Glutamatergic neuron (in vitro differentiated cells): Measurements from ENCODE around the gene MRLN. TPM values are rescaled to one million over a fixed set of nuclear protein-coding genes. Genes with fewer than 3 reads are reported as not detected.

Experiments
- DNase-seq: peaks from one replicate; pipeline ENCODE4 v3.0.0; 2022
- H3K27ac Mint-ChIP-seq: one replicate; pipeline ENCODE4 v1.8.0; 2020; ENCODE audit warnings: mild to moderate bottlenecking, mixed read lengths, inconsistent platforms; ENCODE audit not compliant: unreplicated experiment
- H3K27me3 Mint-ChIP-seq: one replicate; pipeline ENCODE4 v1.8.0; 2020; ENCODE audit warnings: mild to moderate bottlenecking, moderate library complexity, mixed read lengths, inconsistent platforms; ENCODE audit not compliant: unreplicated experiment
- H3K36me3 Mint-ChIP-seq: one replicate; pipeline ENCODE4 v1.8.0; 2020; ENCODE audit warnings: mild to moderate bottlenecking, mixed read lengths, inconsistent platforms; ENCODE audit not compliant: unreplicated experiment
- H3K4me1 Mint-ChIP-seq: one replicate; pipeline ENCODE4 v1.8.0; 2020; ENCODE audit warnings: mild to moderate bottlenecking, low read depth, mixed read lengths, inconsistent platforms; ENCODE audit not compliant: unreplicated experiment
- H3K4me3 Mint-ChIP-seq: one replicate; pipeline ENCODE4 v1.8.0; 2020; ENCODE audit warnings: mild to moderate bottlenecking, mixed read lengths, inconsistent platforms; ENCODE audit not compliant: unreplicated experiment
- H3K9me3 Mint-ChIP-seq: one replicate; pipeline ENCODE4 v1.8.0; 2020; ENCODE audit warnings: mild to moderate bottlenecking, moderate library complexity, mixed read lengths, inconsistent platforms; ENCODE audit not compliant: unreplicated experiment
- total RNA-seq: library from RNA; stranded (reverse); fragmentation: NEBNext Ultra II Directional; extraction: Animal tissue kit (Norgen Biotek cat#: 25700); gene quantifications from one replicate; pipeline ENCODE4 v1.2.1, GENCODE V29; 2021; ENCODE audit not compliant: unreplicated experiment
- TF ChIP-seq, protein P1 (sequence below): fragments of 200-600 bp; sonication (generic); IDR thresholded peaks from one replicate; pipeline ENCODE4 v1.5.0; 2021; ENCODE audit not compliant: partially characterized antibody, unreplicated experiment

Gene MRLN
- total RNA-seq, 1 donor from 2014 or later = not detected

DNA sequence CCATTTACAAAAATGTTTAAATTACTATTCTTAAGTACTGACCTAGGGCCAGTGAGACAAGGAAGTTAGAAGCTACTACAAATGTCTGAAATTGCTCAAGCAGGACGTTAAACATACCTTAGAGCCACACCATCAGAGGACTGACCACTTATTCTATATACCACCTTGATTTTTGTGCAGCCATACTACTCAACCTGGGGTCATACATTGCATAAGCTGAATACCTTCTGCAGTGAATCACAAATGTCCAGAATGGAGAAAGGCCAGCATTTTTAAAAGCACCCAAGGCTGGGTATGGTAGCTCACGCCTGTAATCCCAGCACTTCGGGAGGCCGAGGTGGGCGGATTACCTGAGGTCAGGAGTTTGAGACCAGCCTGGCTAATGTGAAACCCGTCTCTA, 21.2 kb upstream of the MRLN start:
- Mint-ChIP-seq H3K27ac (no peak overlapping the region), H3K36me3 (peaks cover 30% of the 10 kb centered on the region), H3K4me3 (no peak overlapping the region), H3K9me3 (peaks cover 11% of the 10 kb centered on the region), H3K27me3 (no peaks in the 10 kb centered on the region), H3K4me1 (no peaks in the 10 kb centered on the region)
- TF ChIP-seq, protein P1, sequence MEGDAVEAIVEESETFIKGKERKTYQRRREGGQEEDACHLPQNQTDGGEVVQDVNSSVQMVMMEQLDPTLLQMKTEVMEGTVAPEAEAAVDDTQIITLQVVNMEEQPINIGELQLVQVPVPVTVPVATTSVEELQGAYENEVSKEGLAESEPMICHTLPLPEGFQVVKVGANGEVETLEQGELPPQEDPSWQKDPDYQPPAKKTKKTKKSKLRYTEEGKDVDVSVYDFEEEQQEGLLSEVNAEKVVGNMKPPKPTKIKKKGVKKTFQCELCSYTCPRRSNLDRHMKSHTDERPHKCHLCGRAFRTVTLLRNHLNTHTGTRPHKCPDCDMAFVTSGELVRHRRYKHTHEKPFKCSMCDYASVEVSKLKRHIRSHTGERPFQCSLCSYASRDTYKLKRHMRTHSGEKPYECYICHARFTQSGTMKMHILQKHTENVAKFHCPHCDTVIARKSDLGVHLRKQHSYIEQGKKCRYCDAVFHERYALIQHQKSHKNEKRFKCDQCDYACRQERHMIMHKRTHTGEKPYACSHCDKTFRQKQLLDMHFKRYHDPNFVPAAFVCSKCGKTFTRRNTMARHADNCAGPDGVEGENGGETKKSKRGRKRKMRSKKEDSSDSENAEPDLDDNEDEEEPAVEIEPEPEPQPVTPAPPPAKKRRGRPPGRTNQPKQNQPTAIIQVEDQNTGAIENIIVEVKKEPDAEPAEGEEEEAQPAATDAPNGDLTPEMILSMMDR = no peak
- no peak for DNase-seq

- no peak for DNase-seq
- Mint-ChIP-seq H3K27me3 (no peaks in the 10 kb centered on the region), H3K9me3 (peaks cover 10% of the 10 kb centered on the region), H3K4me3 (no peak overlapping the region), H3K4me1 (no peaks in the 10 kb centered on the region), H3K27ac (no peak overlapping the region), H3K36me3 (peaks cover 26% of the 10 kb centered on the region)
- TF ChIP-seq, protein P1 = no peak
Measured at GRCh38 chr10:59773088-59773487, 19.8 kb upstream of the MRLN start.

DNA sequence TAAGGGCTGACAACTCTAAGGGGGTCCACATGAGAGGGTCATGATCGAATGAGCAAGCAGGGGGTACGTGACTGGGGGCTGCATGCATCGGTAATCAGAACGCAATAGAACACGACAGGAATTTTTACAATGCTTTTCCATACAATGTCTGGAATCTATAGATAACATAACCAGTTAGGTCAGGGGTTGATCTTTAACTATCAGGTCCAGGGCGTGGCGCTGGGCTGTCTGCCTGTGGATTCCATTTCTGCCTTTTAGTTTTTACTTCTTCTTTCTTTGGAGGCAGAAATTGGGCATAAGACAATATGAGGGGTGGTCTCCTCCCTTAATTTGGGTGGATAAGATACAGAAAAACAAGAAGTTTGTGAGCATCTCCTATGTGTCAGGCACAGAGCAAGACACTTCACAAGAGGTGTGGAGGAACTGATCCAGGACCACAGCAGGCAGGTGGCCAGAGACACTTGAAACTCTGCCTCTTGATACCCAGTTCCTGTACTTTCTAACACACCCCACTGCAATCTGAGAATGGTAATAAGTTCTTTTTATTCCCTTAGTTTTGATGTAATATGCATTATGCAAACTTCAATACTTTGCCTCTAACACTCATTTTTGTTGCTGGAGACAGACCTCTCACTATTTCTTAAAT, 18.0 kb upstream of the MRLN start:
- H3K4me3 Mint-ChIP-seq = no peak overlapping the region
- H3K27ac Mint-ChIP-seq = no peak overlapping the region
- H3K9me3 Mint-ChIP-seq = peaks cover 9% of the 10 kb centered on the region
- no peaks in the 10 kb centered on the region for H3K27me3 Mint-ChIP-seq
- H3K36me3 Mint-ChIP-seq = peaks cover 16% of the 10 kb centered on the region
- no peaks in the 10 kb centered on the region for H3K4me1 Mint-ChIP-seq
- TF ChIP-seq, protein P1 = no peak
- DNase-seq = no peak

DNA sequence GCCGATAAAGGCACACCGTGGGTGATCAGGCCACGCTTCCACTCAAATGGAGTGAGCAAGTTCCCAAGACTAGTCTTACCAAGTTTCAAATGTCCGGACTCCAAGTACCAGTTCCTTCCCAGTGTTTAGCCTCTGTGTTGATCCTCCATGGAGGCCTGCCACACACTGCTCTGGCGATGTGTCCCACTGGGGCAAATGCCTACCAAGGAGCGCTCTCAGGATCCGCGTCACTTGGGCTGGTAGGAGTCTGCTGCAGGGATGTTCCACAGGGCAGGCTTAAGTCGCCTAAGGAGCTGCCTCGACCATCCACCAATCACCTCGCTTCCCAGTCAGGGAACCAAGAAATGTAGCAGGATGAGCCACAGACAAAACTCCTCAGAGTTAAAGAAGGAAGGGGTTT, 17.4 kb upstream of the MRLN start:
- H3K9me3 Mint-ChIP-seq = peaks cover 6% of the 10 kb centered on the region
- H3K36me3 Mint-ChIP-seq = peaks cover 16% of the 10 kb centered on the region
- no peak overlapping the region for H3K27ac Mint-ChIP-seq
- TF ChIP-seq, protein P1 = no peak
- H3K4me1 Mint-ChIP-seq = no peaks in the 10 kb centered on the region
- no peaks in the 10 kb centered on the region for H3K27me3 Mint-ChIP-seq
- no peak for DNase-seq
- H3K4me3 Mint-ChIP-seq = no peak overlapping the region

DNA sequence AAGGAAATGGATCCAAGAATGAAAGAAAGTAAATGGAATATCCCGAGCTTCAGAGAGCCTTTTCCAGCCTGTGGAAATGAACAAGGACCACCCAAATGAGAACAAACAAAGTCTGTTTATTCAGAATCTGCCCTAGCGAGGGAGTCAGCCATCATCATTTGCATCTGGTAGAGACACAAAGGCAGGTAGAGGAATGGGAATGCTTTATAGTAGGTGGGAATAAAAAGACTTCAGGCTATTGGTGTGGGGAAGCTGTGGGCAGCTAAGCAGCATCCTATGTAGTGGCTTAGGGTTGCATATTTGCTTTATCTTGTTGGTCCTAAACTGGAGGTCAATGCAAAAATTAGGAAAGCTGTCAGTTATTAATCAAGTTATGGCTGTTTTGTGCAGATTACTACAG, 9.2 kb upstream of the MRLN start:
- H3K4me3 Mint-ChIP-seq = no peak overlapping the region
- no peak overlapping the region for H3K27ac Mint-ChIP-seq
- no peaks in the 10 kb centered on the region for H3K27me3 Mint-ChIP-seq

More for the DNA sequence above, 9.2 kb upstream of the MRLN start:
- Mint-ChIP-seq H3K9me3 (peaks cover 4% of the 10 kb centered on the region), H3K36me3 (peaks cover 6% of the 10 kb centered on the region), H3K4me1 (no peaks in the 10 kb centered on the region)
- TF ChIP-seq, protein P1 = no peak
- DNase-seq = no peak
